Measurements from ENCODE around the gene RET.
"Not testable (repeated sequence)": the region's sequence is repeated elsewhere in the genome, so short reads cannot be mapped to it uniquely, and the experiment has no call there.

Gene RET

DNA sequence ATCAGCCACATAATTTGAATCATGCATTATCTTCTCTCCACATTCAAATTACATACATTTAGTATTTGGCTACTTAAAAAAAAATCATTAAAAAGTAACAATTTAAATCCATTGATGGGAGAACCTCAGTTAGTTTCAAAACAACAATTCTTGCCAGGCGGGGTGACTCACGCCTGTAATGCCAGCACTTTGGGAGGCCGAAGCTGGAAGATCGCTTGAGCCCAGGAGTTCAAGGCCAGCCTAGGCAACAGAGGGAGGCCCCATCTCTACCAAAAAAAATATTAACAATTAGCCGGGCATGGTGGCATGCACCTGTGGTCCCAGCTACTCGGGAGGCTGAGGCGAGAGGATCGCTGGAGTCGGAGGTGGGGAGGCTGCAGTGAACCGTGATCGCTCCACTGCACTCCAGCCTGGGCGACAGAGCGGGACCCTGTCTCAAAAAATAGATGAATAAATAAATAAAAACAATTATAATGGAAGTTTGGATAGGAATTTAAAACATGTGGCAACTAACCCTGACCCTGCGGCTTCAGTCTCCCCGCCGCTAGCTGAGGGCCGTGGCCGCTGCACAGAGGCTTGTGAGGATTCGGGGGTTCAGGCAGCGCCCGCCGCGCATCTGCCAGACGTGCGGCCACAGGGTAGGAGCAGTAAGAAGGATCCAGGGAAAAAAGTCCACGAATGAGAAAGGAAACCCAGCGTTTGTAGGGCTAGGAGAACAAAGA lies 60.3 kb downstream of the RET start:
- DNase-seq = no peak

DNA sequence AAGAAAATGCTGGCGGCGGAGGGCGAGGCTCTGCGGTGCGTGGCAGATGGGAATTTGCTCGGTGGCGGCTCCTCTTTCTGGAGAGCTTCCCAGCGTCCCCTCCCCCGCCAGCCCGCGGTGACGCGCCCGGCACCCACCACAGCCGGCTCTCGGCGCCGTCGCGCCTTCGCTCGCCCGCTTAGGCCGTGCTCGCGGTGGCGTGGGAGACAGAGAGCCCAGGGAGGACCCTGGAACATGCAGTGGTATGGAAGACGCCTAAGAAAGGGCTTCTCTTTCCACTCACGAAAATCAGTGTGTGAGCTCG lies 60.8 kb downstream of the RET start:
- peak in 12 of 14 donors; percentile 36 to 77 (median 66) for DNase-seq

DNA sequence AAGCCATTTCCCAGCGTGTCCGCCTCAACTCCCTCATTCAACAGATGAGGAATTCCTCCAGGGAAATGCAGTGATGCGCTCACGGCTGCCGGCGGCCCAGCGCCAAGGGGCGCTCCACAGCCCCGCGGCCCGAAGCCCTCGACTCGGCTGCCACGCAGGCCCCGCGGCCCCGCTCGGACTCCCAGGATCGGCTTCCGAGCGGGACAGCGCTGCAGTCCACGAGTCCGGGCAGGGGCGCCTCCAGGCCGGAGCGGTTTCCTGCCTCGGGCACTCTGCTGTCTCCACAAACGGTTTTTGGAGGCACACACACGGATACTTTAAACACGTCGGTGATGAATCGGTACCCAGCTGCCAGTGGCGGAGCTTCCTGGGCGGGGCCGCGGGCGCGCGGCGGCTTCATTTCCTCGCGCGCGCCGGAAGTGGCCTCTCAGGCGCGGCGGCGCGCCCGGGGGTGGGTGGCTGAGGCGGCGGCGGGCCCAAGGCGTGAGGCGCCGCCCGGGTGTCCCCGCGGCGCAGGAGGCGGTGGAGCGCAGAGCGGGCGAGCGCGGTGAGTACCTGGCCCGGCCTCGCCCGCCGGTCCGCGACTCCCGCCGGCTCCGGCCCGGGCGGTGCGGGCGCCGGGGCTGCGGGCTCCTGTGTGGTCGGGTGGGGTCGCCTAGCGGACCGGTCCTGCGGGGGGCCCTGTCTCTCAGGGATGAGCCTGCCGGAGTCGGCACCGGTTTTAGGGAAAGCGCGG lies 61.3 kb downstream of the RET start, which contains the start of gene CSGALNACT2:
CSGALNACT2 (plus strand) TSS at position 425 of the 736 bp plus-strand sequence. CDS start 16,705 bp downstream, outside the sequence.
- peak in 12 of 14 donors; percentile 66 to 89 (median 77) for DNase-seq

DNA sequence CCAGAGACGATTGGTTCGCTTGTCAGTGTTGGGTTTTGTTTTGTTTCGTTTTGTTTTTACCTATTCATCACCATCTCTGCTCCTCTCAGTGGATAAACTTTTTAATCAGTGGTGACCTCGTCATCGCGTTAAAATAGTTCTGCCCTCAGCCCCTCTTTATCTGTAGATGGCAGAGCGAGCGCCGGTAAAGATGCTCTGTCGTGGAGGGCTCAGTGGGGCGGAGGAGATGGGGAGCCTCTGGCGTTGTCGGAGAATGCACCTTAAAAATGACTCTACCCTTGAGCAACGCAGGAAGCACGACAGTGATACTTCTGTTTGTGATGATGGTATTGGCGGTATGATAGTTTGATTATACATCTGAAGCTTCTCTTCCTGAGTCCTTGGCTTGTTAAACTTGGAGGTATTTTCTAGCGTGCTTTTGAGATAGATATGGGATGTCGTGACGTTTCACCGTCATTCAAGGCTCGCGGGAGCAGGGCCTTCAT lies 61.9 kb downstream of the RET start:
- DNase-seq = peak in 4 of 14 donors; percentile 52 to 69 (median 60)

DNA sequence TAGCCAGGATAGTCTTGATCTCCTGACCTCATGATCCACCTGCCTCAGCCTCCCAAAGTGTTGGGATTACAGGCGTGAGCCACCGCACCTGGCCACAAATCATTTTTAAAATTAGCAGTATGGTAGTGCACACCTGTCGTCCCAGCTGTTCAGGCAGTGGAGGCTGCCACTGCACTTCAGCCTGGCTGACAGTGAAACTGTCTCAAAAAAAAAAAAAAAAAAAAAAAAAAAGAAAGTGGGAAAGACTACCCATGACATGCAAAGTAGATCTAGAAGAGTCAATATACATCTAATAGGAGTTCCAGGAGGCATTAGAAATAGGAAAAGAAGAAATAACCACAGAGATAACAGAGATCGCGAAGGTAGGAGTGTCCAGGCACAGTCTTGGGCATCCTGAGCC lies 64.6 kb downstream of the RET start:
- no peak for DNase-seq

DNA sequence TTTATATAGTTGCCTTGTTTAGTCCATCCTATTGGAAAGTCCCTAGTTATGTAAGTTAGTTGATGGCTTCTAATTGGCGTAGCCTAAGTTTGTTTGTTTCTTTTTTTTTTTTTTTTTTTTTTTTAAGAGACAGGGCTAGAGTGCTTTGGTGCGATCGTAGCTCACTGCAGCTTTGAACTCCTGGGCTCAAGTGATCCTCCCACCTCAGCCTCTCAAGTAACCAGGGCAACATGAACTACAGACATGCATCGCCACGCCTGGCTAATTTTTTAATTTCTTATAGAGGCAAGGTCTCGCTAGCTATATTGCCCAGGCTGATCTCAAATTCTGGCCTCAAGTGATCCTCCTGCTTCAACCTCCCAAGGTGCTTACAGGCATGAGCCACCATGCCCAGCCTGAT lies 68.4 kb downstream of the RET start:
- no peak for DNase-seq

DNA sequence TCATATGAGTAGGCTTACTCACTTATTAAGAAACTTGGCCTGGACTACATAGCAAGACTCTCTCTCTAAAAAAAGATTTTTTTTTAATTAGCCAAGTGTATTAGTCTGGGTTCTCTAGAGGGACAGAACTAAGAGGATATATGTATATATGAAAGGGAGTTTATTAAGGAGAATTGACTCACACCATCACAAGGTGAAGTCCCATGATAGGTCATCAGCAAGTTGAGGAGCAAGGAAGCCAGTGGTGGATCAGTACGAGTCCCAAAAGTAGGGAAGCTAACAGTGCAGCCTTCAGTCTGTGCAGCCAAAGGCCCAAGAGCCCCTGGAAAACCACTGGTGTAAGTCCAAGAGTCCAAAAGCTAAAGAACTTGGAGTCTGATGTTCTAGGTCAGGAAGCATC lies 69.1 kb downstream of the RET start:
- not testable (repeated sequence) for DNase-seq

DNA sequence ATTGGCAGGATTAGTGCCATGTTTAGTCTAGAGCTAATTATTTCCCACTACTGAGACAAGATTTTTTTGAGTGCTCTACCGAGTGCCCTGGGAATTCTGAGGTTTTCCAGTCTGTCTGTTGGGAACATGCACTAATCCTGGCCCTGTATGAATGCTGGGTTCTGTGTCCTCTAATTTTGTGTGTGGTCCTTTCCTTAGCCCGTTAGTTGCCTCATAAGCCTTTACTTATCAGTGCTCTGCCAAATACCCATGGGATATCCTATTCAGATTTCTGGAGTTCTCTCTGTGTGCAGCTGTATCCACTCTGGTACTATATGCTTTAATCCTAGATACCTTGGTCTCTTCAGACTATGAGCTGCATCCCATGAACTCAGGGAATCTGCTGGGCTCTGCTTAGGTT lies 74.5 kb downstream of the RET start:
- no peak for DNase-seq

DNA sequence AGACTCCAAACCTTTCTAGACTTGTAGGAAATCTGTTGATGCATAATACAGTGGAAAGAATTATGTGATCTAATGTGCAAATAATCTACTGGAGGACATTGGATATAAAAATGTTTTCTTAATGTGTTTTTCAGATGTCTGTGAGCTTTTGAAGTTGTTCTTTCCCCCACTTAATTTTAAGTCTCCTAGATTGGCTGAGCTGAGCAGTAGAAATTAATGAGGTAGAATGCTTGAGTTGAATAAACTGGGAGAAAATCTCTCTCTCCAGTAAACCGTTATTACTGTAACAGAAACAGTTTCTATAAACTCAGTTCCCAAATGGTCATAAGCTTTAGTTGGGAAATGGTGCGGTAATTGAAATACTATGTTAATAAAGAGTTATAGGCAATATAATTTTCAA lies 77.0 kb downstream of the RET start:
- no peak for DNase-seq

DNA sequence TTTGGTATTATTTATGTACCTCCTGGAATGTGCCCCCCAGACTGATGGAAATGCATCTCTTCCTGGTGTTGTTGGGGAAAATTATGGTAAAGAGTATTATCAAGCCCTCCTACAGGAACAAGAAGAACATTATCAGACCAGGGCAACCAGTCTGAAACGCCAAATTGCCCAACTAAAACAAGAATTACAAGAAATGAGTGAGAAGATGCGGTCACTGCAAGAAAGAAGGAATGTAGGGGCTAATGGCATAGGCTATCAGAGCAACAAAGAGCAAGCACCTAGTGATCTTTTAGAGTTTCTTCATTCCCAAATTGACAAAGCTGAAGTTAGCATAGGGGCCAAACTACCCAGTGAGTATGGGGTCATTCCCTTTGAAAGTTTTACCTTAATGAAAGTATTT lies 78.4 kb downstream of the RET start:
- DNase-seq = no peak

DNA sequence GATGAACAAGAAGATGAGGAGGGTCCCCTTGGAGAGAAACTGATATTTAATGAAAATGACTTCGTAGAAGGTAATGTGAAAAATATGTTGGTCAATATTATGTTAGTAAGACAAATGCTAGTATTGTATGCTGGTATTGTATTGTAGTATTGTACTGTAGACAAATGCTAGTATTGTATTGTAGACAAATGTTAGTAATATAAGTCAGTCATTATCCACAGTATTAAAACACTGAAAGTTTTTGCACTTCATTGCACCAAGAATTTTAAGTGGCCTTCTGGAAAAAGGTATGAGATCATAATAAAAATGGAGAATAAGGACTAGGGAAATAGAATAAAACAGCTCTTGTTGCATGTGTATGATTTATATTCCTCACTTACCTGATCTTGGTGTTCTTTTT lies 78.9 kb downstream of the RET start:
- no peak for DNase-seq

DNA sequence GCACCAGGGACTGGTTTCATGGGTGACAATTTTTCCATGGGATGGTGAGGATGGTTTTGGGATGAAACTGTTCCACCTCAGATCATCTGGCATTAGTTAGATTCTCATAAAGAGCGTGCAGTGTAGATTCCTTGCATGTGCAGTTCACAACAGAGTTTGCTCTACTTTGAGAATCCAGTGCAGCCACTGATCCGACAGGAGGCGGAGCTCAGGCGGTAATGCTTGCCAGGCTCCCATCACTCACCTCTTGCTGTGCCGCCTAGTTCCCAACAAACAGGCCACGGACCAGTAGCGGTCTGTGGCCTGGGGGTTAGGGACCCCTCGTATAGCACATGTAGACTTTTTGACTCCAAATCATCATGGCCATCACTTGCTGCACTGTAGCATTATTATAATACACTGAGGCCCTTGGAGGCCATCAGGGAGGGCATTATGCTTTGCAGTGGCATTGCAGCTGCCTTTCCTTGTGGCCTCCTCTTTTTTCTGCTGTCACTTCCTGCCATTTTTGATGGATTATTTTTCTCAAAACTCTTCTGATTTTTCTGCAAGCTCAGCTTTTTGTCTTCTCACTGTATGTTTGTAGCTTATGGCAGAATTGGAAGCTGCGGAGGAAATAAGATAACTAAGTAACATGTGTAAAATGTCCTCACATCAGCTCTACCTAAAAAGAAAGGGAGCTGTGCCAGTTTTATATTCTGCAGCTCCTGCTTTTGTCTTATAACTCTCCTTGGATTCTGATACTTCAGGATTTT lies 79.9 kb downstream of the RET start:
- peak in 2 of 14 donors; percentile 15 to 16 for DNase-seq

DNA sequence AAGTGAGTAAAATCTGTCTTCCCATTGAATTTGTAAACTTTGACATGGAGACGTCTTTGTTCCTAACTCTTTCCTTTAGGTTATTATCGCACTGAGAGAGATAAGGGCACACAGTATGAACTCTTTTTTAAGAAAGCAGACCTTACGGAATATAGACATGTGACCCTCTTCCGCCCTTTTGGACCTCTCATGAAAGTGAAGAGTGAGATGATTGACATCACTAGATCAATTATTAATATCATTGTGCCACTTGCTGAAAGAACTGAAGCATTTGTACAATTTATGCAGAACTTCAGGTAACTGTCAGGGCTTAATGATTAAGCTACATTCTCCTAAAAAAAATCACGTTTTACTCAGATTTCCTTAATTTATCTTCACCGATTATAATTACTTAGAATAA lies 81.8 kb downstream of the RET start:
- DNase-seq = no peak

DNA sequence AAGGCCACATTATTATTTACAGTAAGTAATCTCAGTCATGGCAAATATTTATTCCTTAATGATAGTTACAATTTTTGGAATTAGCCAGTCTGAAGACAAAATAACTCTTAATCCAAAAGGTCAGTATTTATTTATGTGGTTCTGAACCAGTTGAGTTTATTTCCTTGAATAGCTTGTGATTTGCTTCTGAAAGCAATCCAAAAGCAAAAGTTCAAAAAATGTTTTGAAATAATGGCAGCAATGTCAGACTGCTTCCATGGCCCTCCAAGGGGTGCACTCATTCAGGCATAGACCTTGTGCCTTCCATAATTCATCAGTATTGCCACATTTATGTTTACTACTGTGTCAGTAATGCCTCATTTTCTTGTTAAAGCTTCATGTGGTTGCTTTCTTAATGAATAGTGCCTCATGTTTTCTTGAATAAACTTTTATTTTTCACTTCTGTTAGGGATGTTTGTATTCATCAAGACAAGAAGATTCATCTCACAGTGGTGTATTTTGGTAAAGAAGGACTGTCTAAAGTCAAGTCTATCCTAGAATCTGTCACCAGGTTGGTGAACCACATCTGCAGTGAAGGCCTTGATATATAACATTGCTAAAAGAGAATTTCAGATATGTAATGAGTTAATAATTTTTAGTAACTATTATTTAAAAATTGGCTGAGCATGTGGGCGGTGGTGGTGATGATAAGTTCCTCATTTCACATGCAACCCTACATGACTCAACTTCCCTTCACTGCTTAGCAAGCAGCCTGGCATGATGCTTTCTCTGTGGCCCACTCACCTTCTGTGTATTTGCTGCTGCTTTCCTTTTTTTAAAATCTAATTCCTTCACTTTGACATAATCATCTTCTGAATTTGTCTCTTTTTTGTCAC lies 83.4 kb downstream of the RET start:
- DNase-seq = no peak

DNA sequence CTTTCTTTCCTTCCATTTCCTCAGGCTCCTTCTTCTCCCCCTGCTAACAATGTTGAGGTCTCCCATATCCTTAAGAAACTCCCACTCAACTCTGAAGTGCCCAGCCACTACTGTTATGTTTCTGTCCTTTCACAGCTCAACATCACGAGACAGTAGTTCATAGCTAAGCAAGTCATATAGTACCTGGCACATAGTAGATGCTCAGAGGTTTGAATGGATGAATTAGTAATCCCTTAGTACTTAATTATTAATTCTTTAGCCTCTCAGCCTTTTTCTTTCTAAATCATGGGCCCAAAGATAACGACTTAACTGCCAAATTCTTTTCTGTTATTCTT lies 84.0 kb downstream of the RET start:
- DNase-seq = no peak

DNA sequence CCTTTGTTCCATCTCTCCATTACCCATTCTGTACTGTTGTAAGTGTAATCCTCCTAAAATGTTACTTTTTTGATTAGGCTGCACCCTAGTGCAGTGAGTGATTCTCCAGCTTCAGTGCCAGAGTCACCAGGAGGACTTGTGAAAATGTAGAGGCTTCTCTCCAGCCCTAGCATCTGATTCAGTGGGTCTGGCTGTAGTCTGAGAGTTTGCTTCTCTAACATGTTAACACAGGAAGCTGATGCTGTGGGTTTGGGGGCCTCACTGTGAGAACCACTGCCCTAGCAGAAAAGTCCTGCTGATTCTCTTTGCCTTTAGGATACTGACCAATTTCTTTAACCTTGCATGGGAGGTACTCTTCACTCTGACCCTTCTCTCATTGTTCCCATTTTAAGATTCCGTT lies 85.7 kb downstream of the RET start:
- no peak for DNase-seq

DNA sequence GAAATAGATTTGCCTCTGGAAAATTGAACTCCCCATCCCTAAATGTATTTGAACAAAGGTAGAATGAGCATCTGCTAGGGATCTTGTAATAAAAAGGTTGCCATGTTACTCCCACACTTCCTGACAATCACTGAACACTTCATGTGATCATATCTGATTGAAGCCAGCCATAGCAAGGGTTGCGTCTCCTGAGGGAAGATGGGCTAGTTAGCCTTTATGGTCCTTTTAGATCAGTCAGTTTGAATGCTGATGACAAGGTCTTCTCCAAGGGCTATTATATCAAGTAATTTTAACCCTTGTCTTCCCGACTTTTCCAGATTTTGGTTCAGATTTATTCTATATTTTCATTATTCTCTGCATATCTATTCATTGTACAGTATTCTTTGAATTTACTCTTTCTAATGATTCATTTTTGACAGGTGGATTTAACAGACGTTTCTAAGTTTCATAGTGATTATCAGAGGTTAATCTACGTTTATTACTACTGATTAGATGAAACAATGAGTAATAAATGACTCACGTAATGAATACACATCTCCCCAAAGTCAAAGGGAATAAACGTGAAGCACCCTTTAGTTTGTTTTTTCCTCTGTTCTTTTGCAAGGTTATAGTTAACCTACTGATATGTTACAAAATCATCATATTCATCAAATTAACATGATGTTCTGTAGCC lies 89.5 kb downstream of the RET start:
- DNase-seq = no peak

DNA sequence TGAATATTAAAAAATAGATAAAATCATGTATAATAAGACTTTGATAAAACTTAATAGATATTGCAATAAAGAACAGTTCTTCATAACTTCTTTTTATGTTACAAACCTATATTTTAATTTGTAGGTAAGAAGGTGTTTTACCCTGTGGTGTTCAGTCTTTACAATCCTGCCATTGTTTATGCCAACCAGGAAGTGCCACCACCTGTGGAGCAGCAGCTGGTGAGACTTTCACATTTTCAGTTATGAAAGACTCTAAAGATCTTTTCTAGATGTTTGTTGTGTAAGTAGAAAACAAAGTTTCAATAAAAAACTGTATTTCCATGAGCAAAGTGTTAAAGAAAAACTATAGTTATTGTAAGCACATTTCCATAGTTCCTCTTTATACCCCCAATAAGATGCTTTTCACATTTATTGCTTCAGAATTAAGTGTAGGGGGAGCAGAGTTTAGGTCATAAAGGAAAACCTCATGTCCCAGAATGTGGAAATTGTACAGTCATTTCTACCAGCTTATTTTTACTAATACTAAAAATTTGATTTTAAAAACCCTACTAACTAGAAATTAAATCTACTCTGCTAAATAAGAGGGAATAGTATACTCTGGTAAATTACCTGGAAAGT lies 90.1 kb downstream of the RET start:
- no peak for DNase-seq

DNA sequence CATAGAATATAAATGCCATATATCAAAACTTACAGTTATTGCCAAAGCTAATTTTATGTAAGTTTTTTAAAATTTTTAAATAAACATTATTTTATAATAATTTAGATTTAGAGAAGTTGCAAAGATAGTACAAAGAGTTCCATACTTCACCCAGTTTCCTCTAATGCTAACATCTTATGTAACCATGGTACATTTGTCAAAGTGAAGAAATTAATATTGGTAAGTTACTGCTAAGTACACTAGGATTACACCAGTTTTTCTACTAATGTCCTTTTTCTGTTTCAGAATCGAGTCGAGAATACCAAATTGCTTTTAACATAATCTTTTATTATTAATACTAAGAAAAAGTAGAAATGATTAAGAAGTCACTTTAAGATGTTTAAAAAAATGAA lies 90.6 kb downstream of the RET start:
- no peak for DNase-seq

DNA sequence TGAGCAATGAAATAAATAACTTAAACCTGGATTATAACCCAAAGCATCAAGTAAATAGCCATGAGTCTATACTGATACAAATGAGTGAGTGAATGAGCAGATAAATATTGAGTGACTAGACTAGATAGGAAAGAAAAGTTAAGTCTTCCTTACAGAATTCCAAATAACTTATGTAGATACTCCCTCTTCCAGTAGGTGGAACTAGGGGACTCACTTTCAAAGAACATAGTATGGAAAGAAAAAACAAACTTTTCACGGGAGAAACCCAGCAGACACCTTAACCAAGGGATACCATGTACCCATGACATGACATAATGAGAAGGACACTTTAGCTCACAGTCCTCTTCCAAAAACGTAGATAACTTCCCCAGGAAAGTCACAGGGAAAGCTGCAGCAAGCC lies 93.6 kb downstream of the RET start:
- no peak for DNase-seq

DNA sequence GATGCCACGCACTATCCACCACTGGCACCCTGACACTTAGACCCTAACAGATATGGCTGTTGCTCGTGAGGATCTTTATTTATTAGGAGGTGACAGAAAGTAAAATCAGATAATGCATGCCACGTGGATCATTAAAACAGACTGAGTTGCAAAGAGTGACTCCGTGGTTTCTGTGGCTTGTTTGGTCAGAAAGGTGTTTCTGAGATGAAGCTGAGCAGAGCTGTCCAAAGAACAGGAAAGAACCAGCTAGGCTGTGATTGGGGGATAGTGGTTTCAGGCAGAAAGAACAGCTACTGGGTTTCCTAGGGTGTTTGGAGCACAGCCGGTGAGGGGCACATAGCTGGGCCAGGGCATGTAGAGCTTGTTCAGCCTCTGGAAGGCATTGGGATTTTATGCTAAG lies 95.8 kb downstream of the RET start:
- DNase-seq = no peak

DNA sequence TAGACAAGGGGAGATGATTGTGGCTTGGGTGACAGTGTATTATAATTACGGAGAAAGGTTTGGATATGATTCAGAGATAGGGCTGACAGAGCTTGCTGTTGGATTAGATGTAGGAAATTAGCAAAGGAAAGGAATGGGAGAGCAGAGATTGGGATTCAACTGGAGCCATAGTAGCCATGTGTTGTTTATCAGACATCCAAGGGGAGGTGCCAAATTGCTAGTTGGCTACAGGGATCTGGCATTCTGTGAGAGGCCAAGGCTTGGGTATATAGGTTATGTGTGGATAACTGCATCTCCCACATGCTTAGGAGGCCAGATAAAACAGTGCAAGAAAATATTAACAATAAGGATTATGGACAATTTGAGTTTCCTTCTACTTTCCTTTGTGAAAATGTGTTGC lies 96.3 kb downstream of the RET start:
- DNase-seq = no peak

Measured in C1 segment of cervical spinal cord (tissue), 14 donors.